Neural cell (in vitro differentiated cells): ENCODE measurements around the gene SYCE1L. TPM values are rescaled to one million over a fixed set of nuclear protein-coding genes. Genes with fewer than 3 reads are reported as not detected.

Source experiments
- H2AFZ ChIP-seq: fragments of 200-600, 300-800 bp; sonication (generic), shearing (Covaris generic); 2 replicates; pipeline ENCODE4 v1.6.0; 2014; ENCODE audit warnings: low read depth, mild to moderate bottlenecking, antibody characterized with exemption, low read length, moderate library complexity
- H3F3A ChIP-seq: fragments of 200-600 bp; shearing (Covaris generic); 2 replicates; pipeline ENCODE4 v1.6.1; 2016; ENCODE audit warnings: mild to moderate bottlenecking, moderate library complexity, mixed read lengths, antibody characterized with exemption, low read length; ENCODE audit not compliant: insufficient read depth, poor library complexity, severe bottlenecking
- H3K27ac ChIP-seq: fragments of 200-600, 300-800 bp; sonication (generic), shearing (Covaris generic); 2 replicates; pipeline ENCODE4 v1.5.1; 2014; ENCODE audit warnings: mild to moderate bottlenecking, low read length, moderate library complexity
- H3K27me3 ChIP-seq: fragments of 300-800, 200-600 bp; sonication (generic), shearing (Covaris generic); 2 replicates; pipeline ENCODE4 v1.6.0; 2014; ENCODE audit warnings: mild to moderate bottlenecking, low read depth, low read length, moderate library complexity; ENCODE audit not compliant: insufficient read depth
- H3K36me3 ChIP-seq: fragments of 300-800, 200-600 bp; sonication (generic), shearing (Covaris generic); 2 replicates; pipeline ENCODE4 v1.5.1; 2014; ENCODE audit warnings: mild to moderate bottlenecking, antibody characterized with exemption, low read length, moderate library complexity; ENCODE audit not compliant: insufficient read depth
- H3K4me2 ChIP-seq: fragments of 300-800, 200-600 bp; sonication (generic), shearing (Covaris generic); 2 replicates; pipeline ENCODE4 v1.6.0; 2014; ENCODE audit warnings: mild to moderate bottlenecking, low read length
- H3K4me3 ChIP-seq: fragments of 300-800, 200-600 bp; sonication (generic), shearing (Covaris generic); 2 replicates; pipeline ENCODE4 v1.5.1; 2014; ENCODE audit warnings: mild to moderate bottlenecking, low read length, moderate library complexity
- H3K79me2 ChIP-seq: fragments of 200-600 bp; shearing (Covaris generic); replicated peaks from 2 replicates; pipeline ENCODE4 v1.6.0; 2014; ENCODE audit warnings: mild to moderate bottlenecking, low read length, moderate library complexity; ENCODE audit not compliant: insufficient read depth
- H3K9ac ChIP-seq: fragments of 300-800, 200-600 bp; sonication (generic), shearing (Covaris generic); 2 replicates; pipeline ENCODE4 v1.6.1; 2016; ENCODE audit warnings: mild to moderate bottlenecking, low read length, mixed read lengths
- H3K9me2 ChIP-seq: fragments of 200-600 bp; shearing (Covaris generic); 2 replicates; pipeline ENCODE4 v1.6.1; 2016; ENCODE audit warnings: mild to moderate bottlenecking, low read length, mixed read lengths; ENCODE audit not compliant: insufficient read depth
- H3K9me3 ChIP-seq: fragments of 200-600, 300-800 bp; sonication (generic), shearing (Covaris generic); 2 replicates; pipeline ENCODE4 v1.6.1; 2016; ENCODE audit warnings: mild to moderate bottlenecking, mixed run types, low read length, moderate library complexity, mixed read lengths
- H4K20me1 ChIP-seq: fragments of 200-600 bp; shearing (Covaris generic); 2 replicates; pipeline ENCODE4 v1.6.1; 2016; ENCODE audit warnings: mild to moderate bottlenecking, mixed run types; ENCODE audit not compliant: insufficient read depth
- CTCF ChIP-seq: fragments of 450-650 bp; IDR thresholded peaks from 2 replicates; pipeline ENCODE4 v1.5.1; 2014; ENCODE audit warnings: antibody characterized with exemption, mild to moderate bottlenecking, moderate library complexity; ENCODE audit not compliant: poor library complexity, severe bottlenecking
- EP300 ChIP-seq: fragments of 450-650 bp; conservative IDR thresholded peaks from 2 replicates; pipeline ENCODE4 v1.6.1; 2014; ENCODE audit warnings: antibody characterized with exemption, mild to moderate bottlenecking, moderate library complexity; ENCODE audit not compliant: poor library complexity, severe bottlenecking
- EZH2 ChIP-seq: fragments of 200-600, 300-800 bp; shearing (Covaris generic), sonication (generic); IDR thresholded peaks from 2 replicates; pipeline ENCODE4 v1.6.1; 2014; ENCODE audit warnings: antibody characterized with exemption, low read length, borderline replicate concordance, mild to moderate bottlenecking; ENCODE audit not compliant: insufficient read depth, poor library complexity, severe bottlenecking
- MXI1 ChIP-seq: fragments of 450-650 bp; conservative IDR thresholded peaks from 2 replicates; pipeline ENCODE4 v1.6.1; 2014; ENCODE audit warnings: antibody characterized with exemption, mild to moderate bottlenecking; ENCODE audit not compliant: poor library complexity, severe bottlenecking
- POLR2AphosphoS5 ChIP-seq: IDR thresholded peaks from 2 replicates; pipeline ENCODE4 v1.6.1; 2012
- RAD21 ChIP-seq: fragments of 450-650 bp; conservative IDR thresholded peaks from 2 replicates; pipeline ENCODE4 v1.6.1; 2014; ENCODE audit warnings: antibody characterized with exemption, mild to moderate bottlenecking, moderate library complexity
- REST ChIP-seq: IDR thresholded peaks from 2 replicates; pipeline ENCODE4 v1.6.1; 2012; ENCODE audit warnings: borderline replicate concordance
- SMC3 ChIP-seq: fragments of 450-650 bp; conservative IDR thresholded peaks from 2 replicates; pipeline ENCODE4 v1.6.1; 2014; ENCODE audit warnings: antibody characterized with exemption, mild to moderate bottlenecking, moderate library complexity; ENCODE audit not compliant: poor library complexity
- TAF1 ChIP-seq: IDR thresholded peaks from 2 replicates; pipeline ENCODE4 v1.6.1; 2012; ENCODE audit warnings: low read depth
- polyA plus RNA-seq: library from polyadenylated mRNA; depleted of rRNA; stranded (reverse); fragments of >200 nt; gene quantifications from 2 replicates; pipeline ENCODE4 v1.2.3, GENCODE V29; 2014

The SYCE1L gene
- polyA plus RNA-seq, 1 donor from 2014 or later = 1.7 TPM

- no peak overlapping the region for H3K27ac ChIP-seq
- H3K27me3 ChIP-seq = no peaks in the 10 kb centered on the region
- H3K79me2 ChIP-seq = no peaks in the 10 kb centered on the region
- H3K36me3 ChIP-seq = no peaks in the 10 kb centered on the region
- TF ChIP-seq SMC3 (no peak), EP300 (no peak), MXI1 (no peak), RAD21 (no peak), EZH2 (no peak), TAF1 (no peak), POLR2AphosphoS5 (no peak), REST (no peak), CTCF (no peak)
- H3K4me3 ChIP-seq = no peak overlapping the region
- no peaks in the 10 kb centered on the region for H4K20me1 ChIP-seq
- H3F3A ChIP-seq = no peaks in the 10 kb centered on the region
- H3K9ac ChIP-seq = no peak overlapping the region
- no peaks in the 10 kb centered on the region for H3K9me3 ChIP-seq
- no peak overlapping the region for H2AFZ ChIP-seq
- no peaks in the 10 kb centered on the region for H3K9me2 ChIP-seq
- H3K4me2 ChIP-seq = no peak overlapping the region
Measured at GRCh38 chr16:77207030-77207429, 7.8 kb downstream of the SYCE1L start.

GRCh38 chr16:77208382-77208781 is 9.2 kb downstream of the SYCE1L start:
- peaks cover 5% of the 10 kb centered on the region for H3K27me3 ChIP-seq
- no peaks in the 10 kb centered on the region for H3K79me2 ChIP-seq
- H4K20me1 ChIP-seq = no peaks in the 10 kb centered on the region
- H3K4me2 ChIP-seq = no peak overlapping the region
- H3K27ac ChIP-seq = no peak overlapping the region
- no peak overlapping the region for H2AFZ ChIP-seq
- no peaks in the 10 kb centered on the region for H3K9me2 ChIP-seq
- no peak overlapping the region for H3K9ac ChIP-seq
- H3K9me3 ChIP-seq = no peaks in the 10 kb centered on the region
- no peak overlapping the region for H3K4me3 ChIP-seq
- no peak for TF ChIP-seq TAF1
- TF ChIP-seq MXI1 = no peak
- TF ChIP-seq REST = no peak
- no peak for TF ChIP-seq SMC3
- no peak for TF ChIP-seq CTCF
- no peak for TF ChIP-seq EP300
- no peak for TF ChIP-seq POLR2AphosphoS5
- no peaks in the 10 kb centered on the region for H3F3A ChIP-seq
- no peaks in the 10 kb centered on the region for H3K36me3 ChIP-seq
